GM08714 (cell line): ENCODE data around the gene TMEM181.

Experiments used
- H3K4me3 ChIP-seq: fragments of 200-500 bp; sonication (Bioruptor generic); 2 replicates; pipeline ENCODE4 v1.5.1; 2014; ENCODE audit warnings: mild to moderate bottlenecking, low read length, inconsistent platforms
- ZNF274 ChIP-seq: IDR thresholded peaks from 2 replicates; pipeline ENCODE4 v1.6.1; 2012; ENCODE audit warnings: mild to moderate bottlenecking, low read depth, low read length

Gene TMEM181

DNA sequence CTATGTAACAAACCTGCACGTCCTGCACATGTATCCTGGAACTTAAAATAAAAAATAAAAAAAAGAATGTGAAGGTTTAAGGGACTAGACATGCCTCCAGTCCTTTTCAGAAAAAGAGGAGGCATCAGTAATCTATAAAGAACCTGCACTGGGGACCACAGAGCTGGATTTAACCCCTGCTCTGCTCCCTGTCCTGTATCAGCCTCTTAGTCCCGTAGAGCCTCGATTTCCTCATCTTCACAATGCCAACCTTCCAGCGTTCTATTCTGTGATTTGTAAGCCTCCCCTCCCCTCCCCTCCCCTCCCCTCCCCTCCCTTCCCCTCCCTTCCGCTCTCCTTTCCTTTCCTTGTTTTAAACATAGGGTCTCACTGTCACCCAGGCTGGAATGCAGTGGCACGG, 31.1 kb upstream of the TMEM181 start:
- no peak overlapping the region for H3K4me3 ChIP-seq
- no peak for TF ChIP-seq ZNF274

DNA sequence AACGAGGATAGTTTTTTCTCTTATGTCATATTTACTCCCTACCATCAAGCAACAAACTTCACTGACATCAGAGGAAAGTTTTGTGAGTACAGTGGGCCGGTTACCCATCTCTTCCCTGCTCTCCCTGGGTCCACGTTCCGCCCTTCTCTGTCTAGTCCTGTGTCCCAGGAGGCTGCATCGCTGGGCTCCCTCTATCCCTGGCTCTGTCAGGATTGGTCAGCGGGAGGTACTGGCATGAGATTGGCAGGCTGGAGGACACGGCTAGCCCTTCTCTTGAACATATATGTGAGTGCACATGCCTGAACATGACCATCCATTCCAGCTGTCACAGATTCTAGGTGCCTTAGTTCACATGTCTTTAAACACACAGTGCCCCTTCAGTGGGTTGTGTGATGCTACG, 30.3 kb upstream of the TMEM181 start:
- H3K4me3 ChIP-seq = no peak overlapping the region
- TF ChIP-seq ZNF274 = no peak

DNA sequence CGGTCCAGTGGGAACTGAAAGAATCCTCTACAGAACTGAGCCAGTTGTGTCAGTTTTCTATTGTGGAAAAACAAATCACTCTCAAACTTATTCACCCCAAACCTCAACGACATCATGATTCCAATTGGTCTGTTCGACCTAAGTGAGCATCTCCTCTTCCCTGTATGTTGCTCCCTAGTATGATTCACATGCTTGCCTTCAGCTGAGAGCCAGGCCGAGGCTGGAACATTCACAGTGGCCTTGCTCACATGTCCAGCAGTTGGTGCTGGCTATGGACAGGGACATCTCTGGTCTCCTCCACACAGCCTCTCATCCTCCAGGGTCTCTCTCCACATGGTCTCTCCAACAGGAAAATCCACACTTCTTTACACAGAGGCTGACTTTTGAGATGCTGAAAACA, 28.3 kb upstream of the TMEM181 start:
- TF ChIP-seq ZNF274 = no peak
- H3K4me3 ChIP-seq = no peak overlapping the region

DNA sequence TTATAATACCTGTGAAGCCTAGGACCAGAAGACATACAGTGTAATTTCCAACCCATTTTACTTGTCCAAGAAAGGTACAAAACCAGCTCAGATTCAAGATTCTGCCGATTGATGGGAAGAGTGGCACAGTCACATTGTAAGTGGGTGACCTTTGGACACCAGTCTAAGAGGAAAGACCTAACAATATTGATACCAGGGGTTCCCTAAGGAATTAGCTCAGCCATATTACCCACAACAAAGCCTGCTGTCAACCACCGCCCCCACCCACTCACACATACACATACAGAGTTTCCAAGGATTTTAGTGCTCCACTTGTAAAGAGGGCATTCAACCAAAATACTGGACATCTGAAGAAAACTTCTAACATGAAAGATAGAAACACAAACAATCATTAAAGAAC, 27.9 kb upstream of the TMEM181 start:
- no peak for TF ChIP-seq ZNF274
- no peak overlapping the region for H3K4me3 ChIP-seq

DNA sequence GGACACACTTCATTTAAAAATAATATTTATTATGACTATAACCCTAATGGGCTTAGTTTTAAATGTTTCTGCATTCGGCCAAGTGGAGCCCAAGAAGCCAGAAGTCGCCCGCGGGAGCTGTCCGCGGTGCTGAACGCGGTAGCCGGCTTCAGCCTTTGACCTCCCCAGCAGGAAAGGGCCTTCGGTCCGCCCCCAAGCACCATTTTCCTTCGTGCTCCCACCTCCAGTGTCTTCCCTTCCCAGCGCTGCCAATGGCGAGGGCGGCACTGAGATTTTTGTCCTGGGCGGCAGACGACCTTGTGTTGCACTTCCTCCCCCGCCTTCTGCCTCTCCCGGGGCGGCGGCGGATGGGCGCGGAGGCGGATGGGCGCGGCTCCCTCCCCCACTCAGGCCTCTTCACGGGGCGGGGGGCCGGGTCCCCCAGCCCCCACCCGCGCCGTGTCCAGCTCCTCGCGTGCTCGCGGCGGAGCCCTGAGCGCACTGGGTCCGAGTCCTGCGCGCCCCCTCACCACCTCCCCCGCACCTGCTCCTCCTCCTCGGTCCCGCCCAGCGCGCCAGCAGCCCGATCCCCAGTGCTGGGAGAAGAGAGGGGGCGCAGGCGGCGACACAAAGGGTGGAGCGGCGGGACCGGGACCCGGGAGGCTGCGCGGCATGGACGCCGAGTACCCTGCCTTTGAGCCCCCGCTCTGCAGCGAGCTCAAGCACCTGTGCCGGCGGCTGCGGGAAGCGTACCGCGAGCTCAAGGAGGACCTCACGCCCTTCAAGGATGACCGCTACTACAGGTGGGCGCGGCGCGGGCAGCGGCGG, 23.6 kb upstream of the TMEM181 start:
- TF ChIP-seq ZNF274 = no peak
- peak overlapping the region; percentile 45; the same call in 1 of the 2 replicates for H3K4me3 ChIP-seq

GRCh38 chr6:158536891-158537798, 22.7 kb upstream of the TMEM181 start:
- peak overlapping the region; percentile 45; the same call in 1 of the 2 replicates for H3K4me3 ChIP-seq
- no peak for TF ChIP-seq ZNF274

GRCh38 chr6:158538741-158539140, 21.1 kb upstream of the TMEM181 start:
- no peak overlapping the region for H3K4me3 ChIP-seq
- no peak for TF ChIP-seq ZNF274

GRCh38 chr6:158539413-158539812, 20.5 kb upstream of the TMEM181 start:
- H3K4me3 ChIP-seq = no peak overlapping the region
- no peak for TF ChIP-seq ZNF274

DNA sequence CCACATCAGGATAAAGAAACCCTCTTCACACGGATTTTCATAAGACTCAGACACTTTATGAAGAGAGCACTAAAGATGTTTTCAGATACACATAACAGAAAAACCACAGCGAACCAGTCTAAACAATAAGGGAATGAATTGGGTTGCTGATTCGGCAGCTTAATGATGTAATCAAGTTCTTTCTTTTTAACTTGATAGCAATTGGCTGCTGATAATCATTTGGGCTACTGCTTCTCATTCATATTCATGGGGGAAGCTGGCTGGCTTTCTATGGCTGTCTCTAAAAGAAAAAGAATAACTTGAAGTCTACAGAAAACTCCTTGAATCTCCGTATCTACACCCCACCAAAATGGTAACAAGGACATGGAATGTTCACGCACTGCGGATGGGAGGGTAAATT, 20.0 kb upstream of the TMEM181 start:
- no peak for TF ChIP-seq ZNF274
- H3K4me3 ChIP-seq = no peak overlapping the region

DNA sequence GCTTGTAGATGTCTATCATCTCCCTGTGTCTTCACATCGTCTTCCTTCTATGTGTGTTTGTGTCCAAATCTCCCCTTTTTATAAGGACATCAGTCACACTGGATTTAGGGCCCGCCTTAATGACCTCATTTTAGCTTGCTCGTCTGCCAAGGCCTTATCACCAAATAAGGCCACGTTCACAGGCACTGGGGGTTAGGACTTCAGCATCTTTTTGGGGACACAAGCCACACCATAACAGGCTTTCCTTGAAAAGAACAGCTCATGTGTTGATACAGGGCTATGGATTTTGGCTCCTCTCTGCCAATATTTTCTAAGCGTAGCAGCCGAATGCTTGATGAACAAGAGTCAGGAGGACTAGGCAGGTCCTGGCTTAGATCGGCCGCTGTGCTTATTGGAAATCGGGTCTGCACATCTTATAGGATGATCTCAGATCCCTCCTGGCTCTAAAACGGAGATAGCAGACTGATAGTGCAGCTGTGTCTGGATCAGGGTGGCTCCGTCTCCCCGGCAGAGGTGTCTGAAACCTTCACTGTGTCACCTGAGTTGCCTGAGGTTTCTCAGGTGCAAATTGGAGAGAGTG, 16.2 kb upstream of the TMEM181 start:
- H3K4me3 ChIP-seq = no peak overlapping the region
- TF ChIP-seq ZNF274 = no peak

- H3K4me3 ChIP-seq = no peak overlapping the region
- TF ChIP-seq ZNF274 = no peak
Observed at GRCh38 chr6:158544428-158544827, 15.5 kb upstream of the TMEM181 start.

DNA sequence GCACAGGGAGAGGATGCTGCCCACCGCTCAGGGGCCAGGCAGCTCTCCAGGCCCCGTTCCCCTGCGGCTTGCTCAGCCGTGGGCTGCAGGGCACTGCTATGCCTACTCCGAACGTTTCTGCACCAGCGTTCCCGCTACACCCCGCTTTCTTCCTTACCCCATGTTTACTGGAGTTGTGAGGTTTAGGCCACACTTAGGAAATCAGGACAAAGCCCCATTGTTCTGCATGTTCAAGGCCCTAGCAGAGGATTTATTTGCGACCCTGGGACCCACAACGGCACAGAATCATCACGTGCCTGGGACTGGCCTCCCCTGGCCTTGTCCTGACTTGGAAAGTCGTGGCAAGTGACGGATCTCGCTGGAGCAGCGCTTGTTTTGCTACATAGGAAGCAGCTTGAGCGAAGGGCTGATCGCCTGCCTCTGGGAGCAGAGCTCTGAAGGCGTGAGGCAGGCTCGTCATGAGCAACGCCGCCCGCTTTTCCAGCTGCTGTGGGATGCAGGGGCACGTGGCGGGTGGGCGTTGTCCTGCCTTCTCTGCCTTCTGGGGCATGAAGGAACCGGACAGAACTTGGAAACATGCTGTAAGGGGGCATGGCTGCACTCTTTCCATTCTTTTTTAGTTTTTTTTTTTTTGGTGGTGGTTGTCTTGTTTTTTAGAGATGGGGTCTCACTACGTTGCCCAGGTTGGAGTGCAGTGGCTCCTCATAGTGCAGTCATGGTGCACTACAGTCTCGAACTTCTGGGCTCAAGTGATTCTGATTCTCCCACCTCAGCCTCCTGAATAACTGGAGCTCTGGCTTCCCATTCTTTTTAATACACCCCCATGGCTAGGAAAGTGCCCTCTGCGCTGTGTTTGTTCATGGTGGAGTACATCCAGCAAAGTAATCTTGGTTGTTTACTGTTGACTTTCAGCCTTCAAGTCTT, 14.6 kb upstream of the TMEM181 start:
- no peak overlapping the region for H3K4me3 ChIP-seq
- no peak for TF ChIP-seq ZNF274

DNA sequence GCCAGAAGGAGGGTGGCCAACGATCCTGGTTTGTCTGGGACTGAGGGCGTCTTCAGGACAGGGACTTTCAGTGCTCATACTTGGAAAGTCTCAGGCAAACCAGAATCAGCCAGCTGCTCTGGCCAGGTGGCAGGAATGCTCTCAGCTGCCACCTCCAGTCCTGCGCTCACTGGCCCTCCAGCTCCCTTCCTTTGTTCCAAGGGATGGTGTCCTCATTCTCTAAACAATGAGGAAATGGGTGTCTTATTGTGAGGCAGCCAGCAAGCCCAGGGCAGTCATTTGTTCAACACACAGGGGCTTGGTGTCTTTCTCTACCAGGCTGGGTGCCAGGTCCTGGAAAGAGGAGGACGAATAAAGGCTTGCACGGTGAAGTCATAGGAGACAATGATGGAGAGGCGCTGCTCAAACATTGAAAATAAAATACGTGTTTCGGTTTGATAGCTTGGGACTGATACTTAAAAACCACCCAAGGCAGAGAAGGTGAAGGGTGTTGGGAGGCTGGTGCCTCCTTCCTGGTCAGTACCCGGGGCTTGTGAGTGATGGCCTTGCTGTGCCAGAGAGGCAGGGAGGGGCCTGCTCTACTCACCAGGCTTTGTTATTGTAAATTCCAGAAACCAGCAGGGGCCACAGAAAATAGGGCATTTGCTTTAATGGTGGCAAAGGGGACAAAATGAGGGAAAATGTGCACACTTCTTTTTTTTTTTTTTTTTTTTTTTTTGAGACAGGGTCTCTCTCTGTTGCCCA, 11.3 kb upstream of the TMEM181 start:
- H3K4me3 ChIP-seq = no peak overlapping the region

More for the DNA sequence above, 11.3 kb upstream of the TMEM181 start:
- no peak for TF ChIP-seq ZNF274
